Measurements from ENCODE around the gene PEMT.

PEMT gene

DNA sequence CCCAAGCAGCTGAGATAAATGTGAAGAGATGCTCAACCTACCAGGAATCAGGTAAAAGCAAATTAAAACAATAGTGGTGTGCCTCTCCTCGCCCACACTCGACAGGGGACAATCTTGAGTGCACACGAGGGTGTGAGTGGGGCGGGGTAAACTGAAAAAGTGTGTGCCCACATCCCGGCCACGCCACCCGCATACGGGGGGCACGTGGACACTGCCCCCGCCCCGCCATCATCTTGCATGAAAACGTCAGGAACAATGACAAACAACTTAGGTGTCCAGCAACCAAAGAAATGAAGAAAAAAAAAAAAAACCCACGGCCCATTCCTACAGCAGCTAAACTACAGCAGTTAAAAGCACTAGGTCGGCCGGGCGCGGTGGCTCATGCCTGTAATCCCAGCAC, 14.1 kb downstream of the PEMT start:
- TF ChIP-seq CTCF (conservative IDR thresholded peaks at IDR 0.05; ENCODE audit: control insufficient read depth, insufficient read depth, low read depth, low read length) = no peak
- no peak for DNase-seq (ENCODE audit: low read depth)
- no peak overlapping the region for H3K4me3 ChIP-seq (ENCODE audit: control insufficient read depth, low read depth, low read length)

- no peak overlapping the region for H3K4me3 ChIP-seq (ENCODE audit: control insufficient read depth, low read depth, low read length)
- TF ChIP-seq CTCF (conservative IDR thresholded peaks at IDR 0.05; ENCODE audit: control insufficient read depth, insufficient read depth, low read depth, low read length) = no peak
- DNase-seq (ENCODE audit: low read depth) = peak; percentile 54
Measured at GRCh38 chr17:17576772-17577234, 14.7 kb downstream of the PEMT start.

GRCh38 chr17:17575360-17576251, 15.9 kb downstream of the PEMT start:
- DNase-seq (ENCODE audit: low read depth) = peak; percentile 81
- H3K4me3 ChIP-seq (ENCODE audit: control insufficient read depth, low read depth, low read length) = no peak overlapping the region
- no peak for TF ChIP-seq CTCF (conservative IDR thresholded peaks at IDR 0.05; ENCODE audit: control insufficient read depth, insufficient read depth, low read depth, low read length)

DNA sequence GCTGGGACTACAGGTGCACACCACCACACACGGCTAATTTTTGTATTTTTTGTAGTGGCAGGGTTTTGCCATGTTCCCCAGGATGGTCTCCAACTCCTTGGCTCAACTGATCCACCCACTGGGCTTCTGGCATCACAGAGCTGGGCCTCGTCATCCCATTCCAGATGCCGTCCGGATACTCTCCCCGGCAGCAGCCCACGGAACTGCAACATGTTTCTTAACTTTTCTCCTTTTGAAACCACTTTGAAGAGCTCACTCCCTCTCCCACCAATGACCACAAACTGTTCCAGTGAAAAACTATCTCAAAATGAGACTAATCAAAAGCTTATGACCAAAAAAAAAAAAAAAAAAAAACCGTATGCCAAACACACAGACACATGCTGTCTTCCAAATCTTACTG, 17.6 kb downstream of the PEMT start:
- no peak for TF ChIP-seq CTCF (conservative IDR thresholded peaks at IDR 0.05; ENCODE audit: control insufficient read depth, insufficient read depth, low read depth, low read length)
- peak; percentile 60 for DNase-seq (ENCODE audit: low read depth)
- H3K4me3 ChIP-seq (ENCODE audit: control insufficient read depth, low read depth, low read length) = no peak overlapping the region

GRCh38 chr17:17572010-17572785, 19.3 kb downstream of the PEMT start:
- no peak overlapping the region for H3K4me3 ChIP-seq (ENCODE audit: control insufficient read depth, low read depth, low read length)
- DNase-seq (ENCODE audit: low read depth) = no peak
- no peak for TF ChIP-seq CTCF (conservative IDR thresholded peaks at IDR 0.05; ENCODE audit: control insufficient read depth, insufficient read depth, low read depth, low read length)

DNA sequence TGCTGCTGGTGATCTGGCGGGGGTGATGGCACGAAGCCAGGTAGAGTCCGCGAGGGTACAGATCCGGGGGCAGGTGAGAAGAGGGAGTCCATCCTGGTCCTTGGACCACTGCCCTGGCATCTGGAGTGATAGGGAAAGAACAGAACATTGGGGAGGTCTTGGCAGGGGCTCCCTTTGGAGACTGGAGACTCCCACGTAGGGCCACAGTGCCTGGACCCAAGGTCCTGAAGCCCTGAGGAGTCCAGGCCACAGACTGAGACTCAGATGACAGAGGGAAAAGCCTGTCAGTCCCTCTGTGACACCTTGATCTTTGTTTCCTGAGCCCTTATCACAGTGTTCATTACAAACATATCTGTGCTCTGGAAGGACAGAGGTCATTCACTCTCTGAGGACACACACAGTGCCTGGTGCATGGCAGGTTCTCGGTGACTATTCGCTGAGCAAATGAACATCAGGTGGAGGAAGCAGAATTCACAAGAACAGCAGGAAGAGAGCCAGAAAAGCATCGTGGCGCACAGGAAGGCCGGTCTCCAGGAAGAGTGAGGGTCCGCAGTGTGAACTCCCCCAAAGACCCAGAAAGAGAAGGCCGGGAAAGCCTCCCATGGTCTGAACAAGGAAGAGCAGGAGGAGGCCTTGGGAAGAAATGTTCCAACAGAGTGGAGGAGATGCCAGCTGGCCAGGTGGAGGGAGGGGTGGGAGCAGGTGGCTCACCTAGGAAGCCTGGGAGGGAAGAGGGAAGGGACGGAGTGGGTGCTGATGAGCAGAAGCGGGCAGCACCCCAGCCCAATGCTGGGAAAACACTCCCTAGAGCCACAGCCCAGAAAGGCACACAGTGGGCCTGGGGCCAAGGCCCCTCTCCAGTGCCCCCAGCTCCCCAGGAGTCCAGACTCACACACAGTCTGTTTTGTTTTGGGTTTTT, 20.5 kb downstream of the PEMT start:
- no peak for TF ChIP-seq CTCF (conservative IDR thresholded peaks at IDR 0.05; ENCODE audit: control insufficient read depth, insufficient read depth, low read depth, low read length)
- no peak overlapping the region for H3K4me3 ChIP-seq (ENCODE audit: control insufficient read depth, low read depth, low read length)
- DNase-seq (ENCODE audit: low read depth) = no peak
